ENCODE results near the gene GIPC3.
"Not testable (repeated sequence)": the region's sequence is repeated elsewhere in the genome, so short reads cannot be mapped to it uniquely, and the experiment has no call there.

The GIPC3 gene

DNA sequence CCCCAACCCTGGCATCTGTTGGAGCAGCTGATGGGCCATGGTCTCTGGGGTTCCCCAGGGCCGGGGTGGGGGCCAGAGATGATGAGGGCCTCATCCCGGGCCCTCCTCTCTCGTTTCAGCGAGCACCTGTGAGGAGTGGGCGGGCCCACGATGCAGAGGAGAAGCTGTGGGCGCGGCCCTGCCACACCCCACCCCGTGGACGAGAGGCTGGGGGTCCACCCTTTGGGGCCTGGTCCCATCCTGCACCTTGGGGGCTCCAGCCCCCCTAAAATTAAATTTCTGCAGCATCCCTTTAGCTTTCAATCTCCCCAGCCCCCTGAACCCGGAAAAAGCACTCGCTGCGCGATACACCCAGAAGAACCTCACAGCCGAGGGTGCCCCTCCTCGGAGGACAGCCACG is 6.9 kb upstream of the GIPC3 start:
- no peak for DNase-seq

DNA sequence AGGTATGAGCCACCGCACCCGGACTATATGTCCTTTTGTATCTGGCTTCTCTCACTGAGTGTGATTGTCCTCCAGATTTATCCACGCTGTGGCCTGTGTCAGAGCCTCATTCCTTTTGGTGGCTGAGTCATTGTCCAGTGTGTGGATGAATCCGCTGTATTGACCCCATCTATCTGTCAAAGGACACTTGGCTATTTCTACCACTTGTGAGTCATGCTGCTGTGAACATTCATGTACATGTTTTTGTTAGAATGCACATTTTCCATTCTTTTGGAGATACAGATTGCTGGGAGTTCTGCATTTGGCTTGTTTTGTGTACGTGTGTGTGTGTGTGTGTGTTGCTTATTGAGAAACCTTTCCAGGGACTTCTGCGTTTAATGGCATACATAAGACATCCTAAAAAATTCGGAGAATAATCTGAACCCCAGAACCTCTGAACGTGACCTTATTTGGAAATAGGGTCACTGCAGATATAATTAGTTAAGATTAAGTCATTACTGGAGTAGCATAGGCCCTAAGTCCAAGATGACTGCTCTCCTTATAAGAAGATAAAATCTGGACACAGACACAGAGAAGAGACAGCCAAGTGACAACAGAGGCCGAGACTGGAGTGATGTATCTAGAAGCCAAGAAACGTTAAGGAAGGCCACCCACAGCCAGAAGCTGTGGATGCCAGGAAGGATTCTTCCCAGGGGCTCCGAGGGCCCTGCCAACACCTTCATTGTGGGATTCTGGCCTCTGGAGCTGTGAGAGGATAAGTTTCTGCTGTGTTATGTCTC is 4.9 kb upstream of the GIPC3 start:
- no peak for DNase-seq

GRCh38 chr19:3581792-3582191 is 3.5 kb upstream of the GIPC3 start:
- not testable (repeated sequence) for DNase-seq

- not testable (repeated sequence) for DNase-seq
Measured at GRCh38 chr19:3584036-3584802, 1.1 kb upstream of the GIPC3 start.

DNA sequence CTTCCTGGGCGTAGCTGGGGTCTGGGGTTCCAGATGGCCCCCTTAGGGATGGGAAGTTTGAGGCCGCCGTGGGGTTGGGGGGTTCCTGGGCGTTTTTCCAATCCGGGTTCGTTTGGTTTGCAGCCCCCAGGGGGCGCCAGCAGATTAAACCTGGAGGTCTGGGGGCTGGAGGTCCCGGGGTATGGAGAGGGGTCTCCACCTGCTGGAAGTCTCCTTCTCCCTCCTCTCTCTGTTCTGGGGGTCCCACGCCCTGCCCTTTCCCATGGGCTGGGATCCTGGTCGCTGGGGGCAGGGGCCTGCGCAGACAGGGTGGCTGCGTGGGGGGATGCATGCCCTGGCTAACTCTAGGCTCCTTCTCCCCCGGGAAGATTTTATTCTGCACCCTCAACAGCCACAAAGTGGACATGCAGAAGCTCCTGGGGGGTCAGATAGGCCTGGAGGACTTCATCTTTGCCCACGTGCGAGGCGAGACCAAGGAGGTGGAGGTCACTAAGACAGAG is 899 bp downstream of the GIPC3 start:
- DNase-seq: no peak

GRCh38 chr19:3586707-3587346 is 1.5 kb downstream of the GIPC3 start:
- no peak for DNase-seq

- DNase-seq: no peak
Measured at GRCh38 chr19:3589439-3589838, 4.2 kb downstream of the GIPC3 start.

DNA sequence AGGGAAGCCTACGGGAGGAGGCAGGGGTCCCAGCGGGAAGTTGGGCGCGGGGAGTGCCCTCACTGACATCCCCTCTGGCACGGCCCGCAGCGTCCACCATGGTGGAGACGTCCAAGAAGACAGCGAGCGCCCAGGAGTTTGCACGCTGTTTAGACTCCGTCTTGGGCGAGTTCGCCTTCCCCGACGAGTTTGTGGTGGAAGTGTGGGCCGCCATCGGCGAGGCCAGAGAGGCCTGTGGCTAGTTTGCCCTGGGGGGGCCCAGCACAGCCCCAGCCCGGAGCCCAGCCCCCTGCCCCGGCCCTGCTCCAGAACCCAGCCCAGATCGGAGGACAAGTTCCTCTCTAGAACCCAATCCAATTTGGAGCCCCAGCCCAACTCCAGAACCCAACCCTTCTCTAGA is 4.7 kb downstream of the GIPC3 start:
- DNase-seq: no peak

DNA sequence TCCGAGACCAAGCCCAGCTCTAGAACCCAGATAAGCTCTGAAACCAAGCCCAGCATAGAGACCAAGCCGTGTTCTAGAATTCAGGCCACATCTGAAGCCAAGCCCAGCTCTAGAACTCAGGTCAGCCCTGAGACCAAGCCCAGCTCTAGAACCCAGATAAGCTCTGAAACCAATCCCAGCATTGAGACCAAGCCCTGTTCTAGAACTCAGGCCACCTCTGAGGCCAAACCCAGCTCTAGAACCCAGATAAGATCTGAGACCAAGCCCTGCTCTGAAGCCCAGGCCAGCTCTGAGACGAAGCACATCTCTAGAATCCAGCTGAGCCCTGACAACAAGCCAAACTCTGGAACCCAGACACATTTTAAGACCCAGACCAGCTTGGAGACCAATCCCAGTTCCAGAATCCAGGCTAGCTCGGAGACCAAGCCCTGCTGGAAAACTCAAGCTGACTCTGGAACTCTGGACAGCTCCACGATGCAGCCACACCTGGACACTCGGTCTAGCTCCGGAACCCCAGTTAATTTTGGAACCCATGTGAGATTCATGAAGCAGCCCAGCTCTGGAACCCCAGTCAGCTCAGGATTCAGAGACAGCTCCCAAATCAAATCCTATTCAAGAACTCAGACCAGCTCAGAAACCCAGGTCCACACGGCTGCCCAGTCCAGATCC is 5.8 kb downstream of the GIPC3 start:
- DNase-seq: no peak

- DNase-seq: no peak
Measured at GRCh38 chr19:3591876-3592613, 6.8 kb downstream of the GIPC3 start.

DNA sequence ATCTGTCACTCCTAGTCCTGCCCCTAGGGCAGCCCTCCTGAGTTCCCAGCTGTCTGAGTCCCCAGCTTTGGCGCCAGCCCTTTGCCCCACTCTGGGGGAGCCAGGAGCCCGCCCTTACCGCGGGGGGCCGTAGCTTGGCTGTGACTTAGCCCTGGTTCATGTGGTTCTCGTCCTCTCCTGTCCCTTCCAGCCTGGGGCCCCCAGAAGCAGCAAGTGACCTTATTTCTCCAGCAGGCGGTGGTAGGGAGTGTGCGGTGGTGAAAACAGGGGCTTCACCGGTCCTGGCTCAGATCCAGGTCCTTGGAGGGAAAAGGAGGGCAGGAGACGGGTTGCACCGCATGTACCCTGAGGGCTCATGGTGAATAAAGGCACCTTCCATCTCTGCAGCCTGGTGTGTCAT is 7.9 kb downstream of the GIPC3 start:
- no peak for DNase-seq

DNA sequence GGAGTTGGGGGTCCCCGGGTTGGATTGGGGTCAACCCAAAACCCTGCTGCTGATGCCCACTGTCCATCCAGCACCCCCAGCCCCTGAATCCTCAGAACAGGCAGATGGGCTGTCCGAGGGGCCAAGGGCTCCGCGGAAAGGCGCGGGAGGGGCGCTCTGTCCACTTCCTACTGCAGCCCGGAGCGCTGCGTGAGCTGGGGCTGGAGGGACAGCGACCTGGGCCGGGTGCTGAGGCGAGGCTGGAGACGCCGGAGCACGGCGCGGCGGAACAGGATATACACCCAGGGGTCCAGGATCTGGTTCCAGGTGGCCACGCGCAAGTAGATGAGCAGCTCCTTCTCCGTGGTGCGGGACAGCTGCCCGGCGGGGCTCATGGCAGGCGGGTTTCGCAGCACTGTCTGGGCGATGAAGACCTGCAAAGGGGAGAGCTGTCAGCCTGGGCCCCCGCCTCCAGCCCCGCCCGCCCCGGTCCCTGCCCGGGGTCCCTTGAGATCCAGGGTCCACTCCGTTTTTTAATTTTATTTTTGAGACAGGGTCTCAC is 10.3 kb downstream of the GIPC3 start:
- no peak for DNase-seq

- DNase-seq: no peak
Measured at GRCh38 chr19:3599776-3600187, 14.5 kb downstream of the GIPC3 start.

DNA sequence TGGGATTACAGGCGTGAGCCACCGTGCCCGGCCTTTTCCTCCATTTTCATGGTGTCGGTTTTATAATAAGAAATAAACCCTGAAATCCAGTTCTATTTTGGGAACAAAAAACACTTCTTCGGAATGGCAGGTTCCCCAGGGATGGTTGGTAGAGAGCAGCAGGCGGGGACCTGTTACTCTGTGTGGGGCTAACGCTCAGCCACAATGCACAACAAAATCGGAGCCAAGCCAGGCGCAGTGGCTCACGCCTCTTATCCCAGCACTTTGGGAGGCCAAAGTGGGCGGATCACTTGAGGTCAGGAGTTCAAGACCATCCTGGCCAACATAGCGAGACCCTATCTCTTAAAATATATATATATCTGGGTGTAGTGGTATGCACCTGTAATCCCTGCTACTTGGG is 15.7 kb downstream of the GIPC3 start:
- DNase-seq: no peak

- no peak for DNase-seq
Measured at GRCh38 chr19:3603121-3603811, 18.0 kb downstream of the GIPC3 start.

GRCh38 chr19:3604227-3604986 is 19.1 kb downstream of the GIPC3 start:
- DNase-seq: no peak

DNA sequence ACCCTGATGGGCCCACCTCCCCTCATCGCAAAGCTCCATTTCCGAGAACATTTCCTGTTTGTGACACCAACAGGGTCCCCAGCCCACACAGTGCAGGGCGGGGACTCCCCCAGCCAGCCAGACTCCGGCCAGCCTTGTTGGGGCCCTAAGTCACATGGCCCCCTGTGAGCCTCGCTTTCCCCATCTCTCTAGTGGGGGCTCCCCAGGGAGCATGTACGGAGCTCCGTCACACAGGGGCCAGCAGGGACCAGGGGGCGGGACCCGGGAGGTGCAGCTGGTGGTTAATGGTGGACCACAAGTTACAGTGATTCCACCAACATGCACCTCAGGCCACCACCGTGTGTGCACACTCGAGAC is 19.7 kb downstream of the GIPC3 start:
- no peak for DNase-seq

DNA sequence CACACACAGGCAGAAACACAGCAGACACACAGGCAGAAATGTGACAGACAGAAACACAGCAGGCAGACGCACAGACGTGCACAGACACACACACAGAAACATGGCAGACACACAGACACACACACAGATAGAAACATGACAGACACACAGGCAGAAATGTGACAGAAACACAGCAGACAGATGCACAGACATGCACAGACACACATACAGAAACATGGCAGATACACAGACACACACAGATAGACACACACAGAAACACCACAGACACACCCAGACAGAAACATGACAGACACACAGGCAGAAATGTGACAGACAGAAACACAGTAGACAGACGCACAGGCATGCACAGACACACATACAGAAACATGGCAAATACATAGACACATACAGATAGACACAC is 20.1 kb downstream of the GIPC3 start:
- DNase-seq: no peak

DNA sequence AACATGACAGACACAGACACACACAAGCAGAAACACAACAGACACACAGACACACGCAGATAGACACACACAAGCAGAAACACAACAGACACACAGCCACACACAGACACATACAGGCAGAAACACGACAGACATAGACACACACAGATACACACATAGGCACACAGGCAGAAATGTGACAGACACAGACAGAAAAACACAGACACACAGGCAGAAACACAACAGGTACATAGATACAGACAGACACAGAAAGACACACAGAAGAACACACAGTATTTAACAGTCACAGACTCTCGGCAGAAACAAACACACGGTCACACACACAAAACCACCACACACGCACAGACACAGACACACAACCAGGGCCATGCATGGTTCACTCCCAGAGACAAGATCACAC is 20.5 kb downstream of the GIPC3 start:
- peak; percentile 30 for DNase-seq

GRCh38 chr19:3606174-3606689 is 21.0 kb downstream of the GIPC3 start:
- peak; percentile 16 for DNase-seq

Measured in NCI-H2171 treated with DMSO at 0.1 percent for 48 hours (cell line).